K562 (cell line): ENCODE measurements around the gene ZNF358. TPM values are rescaled to one million over a fixed set of nuclear protein-coding genes. Genes with fewer than 3 reads are reported as not detected.

ENCODE experiments used
- AFF1 ChIP-seq, 2 experiments: fragments of 450-650 bp; IDR thresholded peaks; 2 replicates each; pipeline ENCODE4 v1.6.1; 2018; ENCODE audit warnings: mild to moderate bottlenecking in 2 of 2, low read depth in 1 of 2; ENCODE audit not compliant: partially characterized antibody in 2 of 2
- CEBPB ChIP-seq: fragments of 450-650 bp; IDR thresholded peaks from 2 replicates; pipeline ENCODE4 v1.6.1; 2016; ENCODE audit warnings: missing genetic modification characterization, missing compliant biosample characterization
- CREB3L1 ChIP-seq: fragments of 450-650 bp; IDR thresholded peaks from 2 replicates; pipeline ENCODE4 v1.6.1; 2014; ENCODE audit warnings: low read depth, mild to moderate bottlenecking, moderate library complexity, borderline replicate concordance
- CREBBP ChIP-seq: IDR thresholded peaks from one replicate; pipeline ENCODE4 v1.6.1; 2012; ENCODE audit warnings: low read depth, mild to moderate bottlenecking, control low read depth, inconsistent platforms, low read length
- ELK1 ChIP-seq: sonication (generic); formaldehyde crosslinking; IDR thresholded peaks from 2 replicates; pipeline ENCODE4 v1.8.1; 2022; ENCODE audit warnings: missing genetic modification reagents
- EP400 ChIP-seq: fragments of 450-650 bp; IDR thresholded peaks from 2 replicates; pipeline ENCODE4 v1.6.1; 2017; ENCODE audit warnings: antibody characterized with exemption, mild to moderate bottlenecking, moderate library complexity
- ESRRA ChIP-seq: fragments of 450-650 bp; IDR thresholded peaks from 2 replicates; pipeline ENCODE4 v1.6.1; 2014; ENCODE audit warnings: low read depth, mild to moderate bottlenecking, moderate library complexity, borderline replicate concordance
- FOSL1 ChIP-seq: fragments of 200-800 bp; sonication (Bioruptor generic); conservative IDR thresholded peaks from 2 replicates; pipeline ENCODE4 v1.6.1; 2016; ENCODE audit warnings: missing genetic modification characterization, missing compliant biosample characterization
- HNRNPK ChIP-seq: fragments of 200-400 bp; formaldehyde crosslinking; IDR thresholded peaks from one replicate; pipeline ENCODE4 v1.6.1; 2018; ENCODE audit warnings: mild to moderate bottlenecking, low read depth, low read length; ENCODE audit not compliant: poor library complexity, severe bottlenecking
- MLX ChIP-seq, 2 experiments: fragments of 450-650 bp in 1 of 2; sonication (generic) in 1 of 2; formaldehyde crosslinking; conservative IDR thresholded peaks; 2 replicates each; pipeline versions ENCODE4 v1.4.0 to v1.8.1; 2020 to 2022; ENCODE audit warnings: mild to moderate bottlenecking in 1 of 2, missing genetic modification reagents in 1 of 2
- TOE1 ChIP-seq, 2 experiments: fragments of 450-650 bp in 1 of 2; sonication (generic) in 1 of 2; formaldehyde crosslinking in 1 of 2; IDR thresholded peaks; 2 replicates each; pipeline versions ENCODE4 v1.7.1 to v1.8.0; 2016 to 2022; ENCODE audit warnings: borderline replicate concordance in 2 of 2, mild to moderate bottlenecking in 2 of 2, antibody characterized with exemption in 1 of 2, inconsistent platforms in 1 of 2, low read depth in 1 of 2, missing genetic modification reagents in 1 of 2, moderate library complexity in 1 of 2
- ZFP36 ChIP-seq: fragments of 150-350 bp; IDR thresholded peaks from 2 replicates; pipeline ENCODE4 v1.6.1; 2018; ENCODE audit warnings: low read length, low read depth; ENCODE audit not compliant: partially characterized antibody
- ZNF253 ChIP-seq: fragments of 250-450 bp; sonication (Bioruptor Pico); conservative IDR thresholded peaks from 2 replicates; pipeline ENCODE4 v1.6.1; 2021; ENCODE audit warnings: mild to moderate bottlenecking
- polyA plus RNA-seq, 8 experiments: library from polyadenylated mRNA; depleted of rRNA in 4 of 8; stranded (reverse) in 5 of 8; unstranded in 3 of 8; fragments of >200 nt; fragmentation: Nextera tagmentation in 2 of 8; fragmentation: Illumina TruSeq in 1 of 8; extraction: Ambion mirVana in 2 of 8; extraction: Trizol in 1 of 8; gene quantifications; 2 replicates each; pipeline versions ENCODE4 v1.2.1 to v1.2.3, GENCODE V29; 2011 to 2014; ENCODE audit warnings: inconsistent platforms in 1 of 8, missing spikeins in 1 of 8
- total RNA-seq, 7 experiments: library from RNA; depleted of rRNA in 6 of 7; stranded (reverse); fragments of >200 nt in 6 of 7; fragmentation: Illumina TruSeq in 2 of 7; extraction: Trizol in 2 of 7; gene quantifications; 2 replicates each; pipeline versions ENCODE4 v1.2.1 to v1.2.3, GENCODE V29; 2011 to 2021; ENCODE audit warnings: low replicate concordance in 1 of 7
- TF ChIP-seq, protein P1 (sequence below): fragments of 250-450 bp; sonication (Bioruptor Pico); IDR thresholded peaks from 2 replicates; pipeline ENCODE4 v1.8.0; 2022; ENCODE audit warnings: inconsistent platforms

Gene ZNF358
- total and polyA plus RNA-seq, 9 of the 15 experiments (the other 6 are each of a cell fraction or from before 2014, with no cell fraction given) = 0.04 to 17.2 (median 4.9) TPM

- TF ChIP-seq MLX (CRISPR knock-in tag; conservative IDR thresholded peaks at IDR 0.05) (no peak), ZFP36 (no peak), CREB3L1 (no peak), AFF1 (IDR thresholded peaks at IDR 0.05; ENCODE audit: low read depth in 1 of 2, partially characterized antibody in 2 of 2) (peak in 1 of 2 experiments; percentile 89), ESRRA (no peak), ELK1 (CRISPR knock-in tag) (no peak), ZNF253 (CRISPR knock-in tag) (no peak), FOSL1 (no peak), HNRNPK (no peak), CEBPB (tag) (no peak), EP400 (no peak), CREBBP (no peak), TOE1 (IDR thresholded peaks at IDR 0.05; ENCODE audit: borderline replicate concordance) (no peak), TOE1 (CRISPR knock-in tag; IDR thresholded peaks at IDR 0.05; ENCODE audit: borderline replicate concordance, low read depth) (no peak)
- TF ChIP-seq, protein P1, sequence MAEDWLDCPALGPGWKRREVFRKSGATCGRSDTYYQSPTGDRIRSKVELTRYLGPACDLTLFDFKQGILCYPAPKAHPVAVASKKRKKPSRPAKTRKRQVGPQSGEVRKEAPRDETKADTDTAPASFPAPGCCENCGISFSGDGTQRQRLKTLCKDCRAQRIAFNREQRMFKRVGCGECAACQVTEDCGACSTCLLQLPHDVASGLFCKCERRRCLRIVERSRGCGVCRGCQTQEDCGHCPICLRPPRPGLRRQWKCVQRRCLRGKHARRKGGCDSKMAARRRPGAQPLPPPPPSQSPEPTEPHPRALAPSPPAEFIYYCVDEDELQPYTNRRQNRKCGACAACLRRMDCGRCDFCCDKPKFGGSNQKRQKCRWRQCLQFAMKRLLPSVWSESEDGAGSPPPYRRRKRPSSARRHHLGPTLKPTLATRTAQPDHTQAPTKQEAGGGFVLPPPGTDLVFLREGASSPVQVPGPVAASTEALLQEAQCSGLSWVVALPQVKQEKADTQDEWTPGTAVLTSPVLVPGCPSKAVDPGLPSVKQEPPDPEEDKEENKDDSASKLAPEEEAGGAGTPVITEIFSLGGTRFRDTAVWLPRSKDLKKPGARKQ (CRISPR knock-in tag) = no peak
These were observed 6.3 kb upstream of the ZNF358 start (continued) for GRCh38 chr19:7509625-7510024.
